Keratinocyte (primary cell): ENCODE data around the gene SEMA3E. TPM values are rescaled to one million over a fixed set of nuclear protein-coding genes. Genes with fewer than 3 reads are reported as not detected.

Experiments
- DNase-seq: peaks from one replicate; pipeline ENCODE4 v3.0.0-alpha.2; 2011; ENCODE audit warnings: low read depth, missing footprints, low spot score
- FAIRE-seq: peaks from 2 replicates; lab custom pipeline; 2011; peaks lifted over from hg19 to GRCh38; lab: Jason Lieb, UNC
- H2AFZ ChIP-seq: 2 replicates; pipeline ENCODE4 v1.6.0; 2012; ENCODE audit warnings: low read length, control low read depth, inconsistent platforms; ENCODE audit not compliant: control insufficient read depth
- H3K27ac ChIP-seq: 2 replicates; pipeline ENCODE4 v1.5.1; 2011; ENCODE audit warnings: low read length; ENCODE audit not compliant: control insufficient read depth, insufficient read depth
- H3K27me3 ChIP-seq: 3 replicates; pipeline ENCODE4 v1.6.0; 2011; ENCODE audit warnings: low read length; ENCODE audit not compliant: control insufficient read depth, insufficient read depth; ENCODE audit errors: extremely low read depth
- H3K36me3 ChIP-seq, 2 experiments: 2 replicates in 1 of 2; 3 replicates in 1 of 2; pipeline ENCODE4 v1.5.1; 2011; ENCODE audit warnings: low read length in 2 of 2, mild to moderate bottlenecking in 1 of 2; ENCODE audit not compliant: control insufficient read depth in 2 of 2, insufficient read depth in 2 of 2; ENCODE audit errors: extremely low read depth in 1 of 2
- H3K4me1 ChIP-seq: 3 replicates; pipeline ENCODE4 v1.5.1; 2011; ENCODE audit warnings: low read length; ENCODE audit not compliant: control insufficient read depth, insufficient read depth; ENCODE audit errors: extremely low read depth
- H3K4me2 ChIP-seq: 3 replicates; pipeline ENCODE4 v1.6.0; 2011; ENCODE audit warnings: low read depth, low read length; ENCODE audit not compliant: control insufficient read depth, insufficient read depth; ENCODE audit errors: extremely low read depth
- H3K4me3 ChIP-seq, 3 experiments: fragments of 200-600 bp in 1 of 3; sonication (generic) in 1 of 3; 2 replicates in 2 of 3; 3 replicates in 1 of 3; pipeline ENCODE4 v1.5.1; 2011 to 2016; ENCODE audit warnings: low read length in 3 of 3, mild to moderate bottlenecking in 3 of 3, control low read depth in 2 of 3, inconsistent platforms in 1 of 3, low read depth in 1 of 3, mixed read lengths in 1 of 3, mixed run types in 1 of 3, moderate library complexity in 1 of 3; ENCODE audit not compliant: control insufficient read depth in 2 of 3, insufficient read depth in 2 of 3; ENCODE audit errors: extremely low read depth in 1 of 3
- H3K79me2 ChIP-seq: 2 replicates; pipeline ENCODE4 v1.6.0; 2012; ENCODE audit warnings: low read length; ENCODE audit not compliant: control insufficient read depth, insufficient read depth
- H3K9ac ChIP-seq: 3 replicates; pipeline ENCODE4 v1.6.0; 2011; ENCODE audit warnings: low read length; ENCODE audit not compliant: control insufficient read depth, insufficient read depth; ENCODE audit errors: extremely low read depth
- H3K9me1 ChIP-seq: 3 replicates; pipeline ENCODE4 v1.6.0; 2011; ENCODE audit warnings: low read length; ENCODE audit not compliant: control insufficient read depth, insufficient read depth; ENCODE audit errors: extremely low read depth
- H3K9me3 ChIP-seq: 2 replicates; pipeline ENCODE4 v1.5.1; 2012; ENCODE audit warnings: low read depth, low read length; ENCODE audit not compliant: control insufficient read depth
- H4K20me1 ChIP-seq: 3 replicates; pipeline ENCODE4 v1.6.0; 2011; ENCODE audit warnings: low read length; ENCODE audit not compliant: control insufficient read depth, insufficient read depth; ENCODE audit errors: extremely low read depth
- CTCF ChIP-seq, 3 experiments: IDR thresholded peaks in 1 of 3; conservative IDR thresholded peaks in 1 of 3; optimal IDR thresholded peaks in 1 of 3; 2 replicates in 2 of 3; 3 replicates in 1 of 3; pipeline versions ENCODE3 to v1.5.1; 2011; ENCODE audit warnings: low read length in 3 of 3, mild to moderate bottlenecking in 3 of 3, moderate library complexity in 2 of 3, control low read depth in 1 of 3, inconsistent platforms in 1 of 3; ENCODE audit not compliant: insufficient read depth in 2 of 3; ENCODE audit errors: extremely low read depth in 1 of 3
- EZH2 ChIP-seq: IDR thresholded peaks from one replicate; pipeline ENCODE4 v1.6.1; 2012; ENCODE audit warnings: inconsistent platforms, mild to moderate bottlenecking, low read length, moderate library complexity
- dilution Hi-C: fragments of 300-500 bp; cut with MboI; formaldehyde crosslinking; loops from one replicate; pipeline ENCODE4 v1.7.0; 2020; ENCODE audit warnings: low sequenced_read_pairs; ENCODE audit not compliant: extremely low pct_ligation_motif_present
- polyA plus RNA-seq, 5 experiments: library from polyadenylated mRNA; depleted of rRNA in 3 of 5; stranded (reverse) in 3 of 5; stranded (forward) in 1 of 5; unstranded in 1 of 5; fragments of >200 nt; gene quantifications; 1 replicate in 1 of 5; 2 replicates in 3 of 5; 3 replicates in 1 of 5; pipeline versions ENCODE4 v1.2.1 to v1.2.3, GENCODE V29; 2011 to 2012; ENCODE audit warnings: missing spikeins in 2 of 5, low read depth in 1 of 5, low replicate concordance in 1 of 5

SEMA3E gene
- polyA plus RNA-seq, 1 donor (not counting 4 experiments of a cell fraction or from before 2014, with no cell fraction given): 0.21 TPM

GRCh38 chr7:83347945-83348444, 300.9 kb downstream of the SEMA3E start:
- Histone ChIP-seq H4K20me1 (no peaks in the 10 kb centered on the region), H3K27ac (no peak overlapping the region), H3K4me2 (no peak overlapping the region), H3K9me1 (no peaks in the 10 kb centered on the region), H3K4me1 (no peaks in the 10 kb centered on the region), H3K36me3 (no peaks in the 10 kb centered on the region), H3K9ac (no peak overlapping the region), H3K27me3 (no peaks in the 10 kb centered on the region), H3K9me3 (no peaks in the 10 kb centered on the region), H2AFZ (no peak overlapping the region), H3K4me3 (no peak overlapping the region), H3K79me2 (no peaks in the 10 kb centered on the region)
- TF ChIP-seq EZH2 (no peak), CTCF (optimal IDR thresholded peaks at IDR 0.05 in 1 of 3, IDR thresholded peaks at IDR 0.05 in 1 of 3, conservative IDR thresholded peaks at IDR 0.05 in 1 of 3; ENCODE audit: extremely low read depth in 1 of 3, insufficient read depth in 2 of 3, low read length in 3 of 3) (no peak)
- FAIRE-seq (peak; percentile 77), DNase-seq (no peak)
- dilution Hi-C loops: no loop called here

- Histone ChIP-seq H3K27ac (no peak overlapping the region), H3K9me1 (no peaks in the 10 kb centered on the region), H4K20me1 (no peaks in the 10 kb centered on the region), H3K4me1 (no peaks in the 10 kb centered on the region), H3K4me3 (no peak overlapping the region), H2AFZ (no peak overlapping the region), H3K36me3 (no peaks in the 10 kb centered on the region), H3K27me3 (no peaks in the 10 kb centered on the region), H3K4me2 (no peak overlapping the region), H3K79me2 (no peaks in the 10 kb centered on the region), H3K9me3 (no peaks in the 10 kb centered on the region), H3K9ac (no peak overlapping the region)
- no peak for DNase-seq
- dilution Hi-C loops: no loop called here
- no peak for TF ChIP-seq CTCF (optimal IDR thresholded peaks at IDR 0.05 in 1 of 3, IDR thresholded peaks at IDR 0.05 in 1 of 3, conservative IDR thresholded peaks at IDR 0.05 in 1 of 3; ENCODE audit: extremely low read depth in 1 of 3, insufficient read depth in 2 of 3, low read length in 3 of 3)
- TF ChIP-seq EZH2: no peak
- FAIRE-seq: no peak
These were observed 309.0 kb downstream of the SEMA3E start for GRCh38 chr7:83339907-83340306.
